Measurements from ENCODE around the gene RNLS. TPM values are rescaled to one million over a fixed set of nuclear protein-coding genes. Genes with fewer than 3 reads are reported as not detected.

Gene RNLS
- total RNA-seq, 2 experiments from 2014 or later, result 0.95 to 2.7 TPM

- Histone ChIP-seq H3K27me3 (ENCODE audit: control insufficient read depth in 1 of 2, insufficient read depth in 2 of 2, low read length in 2 of 2) (no peaks in the 10 kb centered on the region), H3K4me3 (ENCODE audit: low read length) (no peak overlapping the region), H3K9me3 (ENCODE audit: control insufficient read depth in 1 of 2, insufficient read depth in 1 of 2, low read length in 2 of 2) (no peaks in the 10 kb centered on the region), H3K27ac (ENCODE audit: low read depth in 1 of 2, low read length in 2 of 2) (no peak overlapping the region), H3K36me3 (ENCODE audit: insufficient read depth, low read length) (no peaks in the 10 kb centered on the region), H3K4me1 (ENCODE audit: insufficient read depth, low read length) (no peaks in the 10 kb centered on the region)
- H3K4me1 Mint-ChIP-seq (ENCODE audit: low read depth), result no peaks in the 10 kb centered on the region
- no peak for ATAC-seq (ENCODE audit: poor library complexity)
- no peak for DNase-seq
- H3K27ac Mint-ChIP-seq, result no peak overlapping the region
- POLR2A ChIA-PET, result no interaction called here
- H3K36me3 Mint-ChIP-seq (ENCODE audit: low read depth), result no peaks in the 10 kb centered on the region
- CTCF ChIA-PET, result no interaction called here
- no peaks in the 10 kb centered on the region for H3K27me3 Mint-ChIP-seq
- intact Hi-C loops (cut with DNase I, micrococcal nuclease), result loop anchor here in 1 of 2 experiments (10.0 kb wide), 1 partner anchor 146 kb away; no protein-coding TSS in a partner anchor
- no peak overlapping the region for H3K4me3 Mint-ChIP-seq
- TF ChIP-seq CTCF (IDR thresholded peaks at IDR 0.05), result no peak
- H3K9me3 Mint-ChIP-seq, result no peaks in the 10 kb centered on the region
Observed at GRCh38 chr10:88409236-88409635, 173.9 kb downstream of the RNLS start.

DNA sequence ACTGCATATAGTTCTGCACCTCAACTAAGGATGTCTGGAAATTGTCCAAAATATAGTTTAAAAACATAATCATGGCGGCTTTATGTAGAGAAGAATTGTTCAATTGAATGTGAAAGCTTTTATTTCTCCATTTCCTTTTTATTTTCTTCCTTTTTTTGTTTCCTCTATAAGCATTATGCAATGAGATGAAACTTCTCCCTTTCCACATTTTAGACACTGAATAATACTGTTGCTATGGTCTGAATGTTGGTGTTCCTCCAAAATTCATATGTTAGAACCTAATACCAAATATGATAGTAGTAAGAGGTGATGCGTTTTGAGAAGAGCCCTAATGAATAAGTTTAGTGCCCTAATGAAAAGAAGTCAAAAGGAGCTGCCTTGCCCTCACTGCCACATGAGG, 175.0 kb downstream of the RNLS start:
- Mint-ChIP-seq H3K4me3 (no peak overlapping the region), H3K27me3 (no peaks in the 10 kb centered on the region), H3K9me3 (no peaks in the 10 kb centered on the region), H3K4me1 (ENCODE audit: low read depth) (no peaks in the 10 kb centered on the region), H3K36me3 (ENCODE audit: low read depth) (no peaks in the 10 kb centered on the region), H3K27ac (no peak overlapping the region)
- ChIA-PET POLR2A (no interaction called here), CTCF (no interaction called here)
- Histone ChIP-seq H3K4me1 (ENCODE audit: insufficient read depth, low read length) (no peaks in the 10 kb centered on the region), H3K4me3 (ENCODE audit: low read length) (no peak overlapping the region), H3K9me3 (ENCODE audit: control insufficient read depth in 1 of 2, insufficient read depth in 1 of 2, low read length in 2 of 2) (no peaks in the 10 kb centered on the region), H3K27ac (ENCODE audit: low read depth in 1 of 2, low read length in 2 of 2) (no peak overlapping the region), H3K27me3 (ENCODE audit: control insufficient read depth in 1 of 2, insufficient read depth in 2 of 2, low read length in 2 of 2) (no peaks in the 10 kb centered on the region), H3K36me3 (ENCODE audit: insufficient read depth, low read length) (no peaks in the 10 kb centered on the region)
- ATAC-seq (ENCODE audit: poor library complexity), result no peak
- TF ChIP-seq CTCF (IDR thresholded peaks at IDR 0.05), result no peak
- intact Hi-C loops (cut with DNase I, micrococcal nuclease), result loop anchor here in 1 of 2 experiments (10.0 kb wide), 1 partner anchor 147 kb away; no protein-coding TSS in a partner anchor
- DNase-seq, result no peak

- no peaks in the 10 kb centered on the region for H3K9me3 Mint-ChIP-seq
- H3K9me3 ChIP-seq (ENCODE audit: control insufficient read depth in 1 of 2, insufficient read depth in 1 of 2, low read length in 2 of 2), result peaks cover 0 to 6% of the 10 kb centered on the region in 2 experiments
- H3K27ac ChIP-seq (ENCODE audit: low read depth in 1 of 2, low read length in 2 of 2), result no peak overlapping the region
- ChIA-PET POLR2A (no interaction called here), CTCF (no interaction called here)
- no peak overlapping the region for H3K27ac Mint-ChIP-seq
- no peaks in the 10 kb centered on the region for H3K27me3 Mint-ChIP-seq
- ATAC-seq (ENCODE audit: poor library complexity) (no peak), DNase-seq (no peak)
- H3K27me3 ChIP-seq (ENCODE audit: control insufficient read depth in 1 of 2, insufficient read depth in 2 of 2, low read length in 2 of 2), result no peaks in the 10 kb centered on the region
- no peaks in the 10 kb centered on the region for H3K36me3 ChIP-seq (ENCODE audit: insufficient read depth, low read length)
- intact Hi-C loops (cut with DNase I, micrococcal nuclease), result loop anchor here in 1 of 2 experiments (10.0 kb wide), 1 partner anchor 151 kb away; no protein-coding TSS in a partner anchor
- TF ChIP-seq CTCF (IDR thresholded peaks at IDR 0.05), result no peak
- H3K4me3 ChIP-seq (ENCODE audit: low read length), result no peak overlapping the region
- no peaks in the 10 kb centered on the region for H3K36me3 Mint-ChIP-seq (ENCODE audit: low read depth)
- no peaks in the 10 kb centered on the region for H3K4me1 ChIP-seq (ENCODE audit: insufficient read depth, low read length)
- H3K4me3 Mint-ChIP-seq, result no peak overlapping the region
- peaks cover 5% of the 10 kb centered on the region for H3K4me1 Mint-ChIP-seq (ENCODE audit: low read depth)
Observed at GRCh38 chr10:88404133-88404532, 179.0 kb downstream of the RNLS start.

Measured in CD4-positive, alpha-beta T cell (primary cell).